Measurements from ENCODE around the gene PPP2R5C.

- no peak for TF ChIP-seq NR1H2 (CRISPR knock-in tag; IDR thresholded peaks at IDR 0.05)
- TF ChIP-seq AFF4 (CRISPR knock-in tag; IDR thresholded peaks at IDR 0.05; ENCODE audit: borderline replicate concordance): no peak
- TF ChIP-seq JUN (CRISPR knock-in tag; IDR thresholded peaks at IDR 0.05): no peak
- TF ChIP-seq MLX (CRISPR knock-in tag; IDR thresholded peaks at IDR 0.05): no peak
- no peak for TF ChIP-seq CTCF (IDR thresholded peaks at IDR 0.05)
- no peak for TF ChIP-seq GABPB1 (CRISPR knock-in tag; IDR thresholded peaks at IDR 0.05)
- TF ChIP-seq SP1 (CRISPR knock-in tag; conservative IDR thresholded peaks at IDR 0.05): no peak
Observed at GRCh38 chr14:101728367-101728742, 33.2 kb upstream of the PPP2R5C start.

Measured in WTC11 (cell line).